HG03097 (cell line): ENCODE data around the gene HECTD4.
"Not testable (repeated sequence)": the region's sequence is repeated elsewhere in the genome, so short reads cannot be mapped to it uniquely, and the experiment has no call there.

ENCODE experiments used
- ATAC-seq: cut with Tn5 transposase; IDR thresholded peaks from one replicate; pipeline ENCODE4 v1.9.1; 2021; ENCODE audit not compliant: unreplicated experiment, low FRiP score

The HECTD4 gene

DNA sequence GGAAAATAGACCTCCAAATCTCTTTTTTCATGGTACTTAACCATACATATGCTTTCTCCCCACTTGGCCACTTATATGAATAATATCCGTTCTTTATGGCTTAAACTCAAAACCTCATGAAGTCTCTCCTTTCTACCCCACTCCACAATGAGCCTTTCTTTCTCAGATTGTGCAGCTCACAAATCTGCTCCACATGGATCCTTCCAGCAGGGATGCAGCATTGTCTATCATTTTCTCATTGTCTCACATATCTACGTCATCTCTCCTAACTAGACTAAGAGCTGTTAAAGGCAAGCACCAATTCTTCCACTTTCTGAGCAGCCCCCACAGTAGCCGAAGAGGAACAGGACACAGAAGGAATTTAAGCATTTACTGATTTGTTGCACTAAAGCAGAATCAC, 106.4 kb downstream of the HECTD4 start:
- no peak for ATAC-seq

DNA sequence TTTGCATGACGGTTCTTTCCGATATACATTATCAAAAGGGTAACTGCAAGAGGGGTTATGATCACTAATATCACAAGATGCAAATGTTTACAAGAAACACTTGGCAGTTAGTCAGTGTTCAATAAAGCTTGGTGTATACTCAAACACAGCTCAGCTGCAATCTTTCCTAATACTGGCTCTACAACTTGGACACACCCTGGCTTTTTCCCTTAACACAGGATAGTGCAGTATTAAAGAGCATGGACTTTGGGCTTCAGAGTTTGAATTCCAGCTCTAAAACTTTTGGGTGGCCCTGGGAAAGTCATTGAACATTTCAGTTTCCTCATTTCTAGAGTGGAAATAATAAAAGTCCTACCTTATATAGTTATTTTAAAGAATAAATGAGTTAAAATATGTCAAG, 107.0 kb downstream of the HECTD4 start:
- no peak for ATAC-seq

DNA sequence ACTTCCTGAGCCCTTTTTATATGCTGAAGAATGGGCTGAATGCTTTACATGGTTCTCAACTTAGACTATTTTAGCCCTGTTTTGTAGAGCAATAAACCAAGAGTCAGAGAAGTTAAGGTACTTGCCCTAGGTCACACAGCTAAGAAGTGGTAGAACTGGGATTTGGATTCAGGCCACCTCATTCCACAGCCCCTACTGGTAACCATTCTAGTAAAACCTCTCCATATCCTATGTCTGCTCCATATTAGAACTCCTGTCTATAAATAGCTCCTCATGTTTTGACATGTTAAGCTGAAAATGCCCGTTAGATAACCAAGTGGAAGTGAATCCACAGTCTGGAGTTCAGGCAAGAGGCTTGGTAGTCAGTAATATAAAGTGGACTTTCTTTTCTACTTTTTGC, 111.6 kb downstream of the HECTD4 start:
- ATAC-seq: no peak

DNA sequence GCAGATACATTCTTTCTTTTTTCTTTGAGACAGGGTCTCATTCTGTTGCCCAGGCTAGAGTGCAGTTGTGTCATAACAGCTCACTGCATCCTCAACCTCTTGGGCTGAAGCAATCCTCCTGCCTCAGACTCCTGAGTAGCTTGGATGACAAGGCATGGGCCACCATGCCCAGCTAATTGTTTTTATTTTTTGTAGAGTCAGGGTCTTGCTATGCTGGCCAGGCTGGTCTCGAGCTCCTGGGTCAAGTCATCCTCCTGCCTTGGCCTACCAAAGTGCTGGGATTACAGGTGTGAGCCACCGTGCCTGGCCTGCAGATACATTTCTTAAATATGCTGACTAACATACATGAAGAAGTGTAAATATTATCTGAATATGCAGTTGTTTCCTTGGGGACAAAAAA, 115.8 kb downstream of the HECTD4 start:
- ATAC-seq: no peak

DNA sequence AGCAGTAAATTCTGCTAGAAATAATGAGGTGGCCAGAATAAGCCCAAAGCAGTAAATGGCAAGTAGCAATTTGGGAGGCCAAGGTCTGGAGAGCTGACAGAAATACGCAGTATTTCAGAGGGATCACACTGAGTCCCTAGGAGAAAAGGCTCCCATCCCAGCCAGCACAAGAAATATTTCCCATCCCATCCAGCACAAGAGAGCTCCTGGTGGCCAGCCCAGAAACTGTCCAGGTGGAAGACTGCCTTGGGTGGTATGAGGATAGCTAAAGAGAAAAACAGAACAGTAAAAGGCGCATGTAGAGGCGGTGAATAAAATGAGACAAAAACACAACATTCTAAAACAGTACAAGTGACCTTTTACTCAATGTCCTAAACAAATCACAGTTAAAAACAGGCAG, 120.7 kb downstream of the HECTD4 start:
- ATAC-seq: no peak

DNA sequence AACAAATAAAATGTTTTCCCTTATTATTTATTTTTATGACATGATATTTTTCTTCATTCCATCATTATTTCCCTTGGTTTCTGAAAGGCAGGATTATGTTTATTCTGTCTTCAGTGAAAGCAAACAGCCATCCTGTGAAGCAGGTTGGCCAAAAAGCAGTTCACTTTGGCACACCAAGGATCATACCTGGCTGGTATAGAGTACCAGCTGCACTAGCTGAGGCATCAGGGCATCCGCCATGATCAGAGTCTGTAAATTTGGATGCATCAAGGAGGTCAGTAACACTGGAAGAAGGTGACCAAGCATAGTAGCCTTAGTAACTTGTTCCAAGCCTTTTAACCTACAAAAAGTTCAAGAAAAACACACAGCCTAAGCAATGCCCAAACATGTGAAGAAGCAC, 123.3 kb downstream of the HECTD4 start:
- ATAC-seq: no peak

DNA sequence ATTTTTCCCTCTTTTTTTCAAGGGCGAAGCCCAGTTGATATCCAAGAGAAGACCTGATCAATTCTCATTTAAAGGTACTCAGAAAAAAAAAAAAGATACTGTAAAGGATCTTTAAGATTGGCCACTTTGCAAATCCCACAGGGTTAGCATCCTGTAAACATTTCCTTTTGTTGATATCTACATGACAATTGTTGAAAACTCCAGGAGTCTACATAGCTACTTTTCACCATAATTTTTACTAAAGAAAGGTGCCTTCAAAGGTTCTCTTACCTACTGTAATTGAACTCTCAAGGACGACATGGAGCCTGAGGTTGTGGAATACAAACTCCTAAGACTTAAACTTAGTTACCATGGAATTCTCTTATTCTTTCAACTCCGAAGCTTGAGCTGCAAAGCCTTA, 125.5 kb downstream of the HECTD4 start:
- ATAC-seq: no peak

DNA sequence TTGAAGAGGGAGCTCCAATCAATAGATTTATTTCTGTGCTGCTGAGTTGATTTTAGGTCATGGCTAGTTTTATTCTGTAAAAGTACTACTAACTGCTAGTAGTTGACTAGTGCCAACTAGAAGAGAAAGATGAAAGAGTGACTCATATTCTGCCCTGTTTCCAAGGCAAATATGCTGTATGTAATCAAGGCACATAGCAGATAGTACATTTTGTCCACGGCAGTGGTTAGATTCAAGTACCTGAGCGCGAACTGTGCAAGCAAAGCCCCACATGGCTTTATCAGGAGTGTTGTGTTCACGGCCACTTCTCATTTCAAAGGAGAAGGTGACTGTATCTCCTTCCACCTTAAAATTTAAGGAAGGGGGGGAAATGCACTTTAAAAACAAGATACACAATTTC, 130.0 kb downstream of the HECTD4 start:
- no peak for ATAC-seq

DNA sequence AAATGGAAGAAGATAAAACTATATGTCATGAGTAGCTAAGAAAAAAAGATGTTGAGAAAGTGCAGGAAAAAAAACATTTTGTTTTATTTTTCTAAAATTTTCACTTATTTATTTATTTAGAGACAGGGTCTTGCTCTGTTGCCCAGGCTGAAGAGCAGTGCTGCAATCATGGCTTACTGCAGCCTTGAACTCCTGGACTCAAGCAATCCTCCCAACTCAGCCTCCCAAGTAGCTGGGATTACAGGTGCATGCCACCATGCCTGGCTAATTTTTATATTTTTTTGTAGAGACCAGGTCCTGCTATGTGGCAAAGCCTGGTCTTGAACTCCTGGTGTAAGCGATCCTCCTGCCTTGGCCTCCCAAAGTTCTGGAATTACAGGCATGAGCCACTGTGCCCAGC, 137.3 kb downstream of the HECTD4 start:
- not testable (repeated sequence) for ATAC-seq

DNA sequence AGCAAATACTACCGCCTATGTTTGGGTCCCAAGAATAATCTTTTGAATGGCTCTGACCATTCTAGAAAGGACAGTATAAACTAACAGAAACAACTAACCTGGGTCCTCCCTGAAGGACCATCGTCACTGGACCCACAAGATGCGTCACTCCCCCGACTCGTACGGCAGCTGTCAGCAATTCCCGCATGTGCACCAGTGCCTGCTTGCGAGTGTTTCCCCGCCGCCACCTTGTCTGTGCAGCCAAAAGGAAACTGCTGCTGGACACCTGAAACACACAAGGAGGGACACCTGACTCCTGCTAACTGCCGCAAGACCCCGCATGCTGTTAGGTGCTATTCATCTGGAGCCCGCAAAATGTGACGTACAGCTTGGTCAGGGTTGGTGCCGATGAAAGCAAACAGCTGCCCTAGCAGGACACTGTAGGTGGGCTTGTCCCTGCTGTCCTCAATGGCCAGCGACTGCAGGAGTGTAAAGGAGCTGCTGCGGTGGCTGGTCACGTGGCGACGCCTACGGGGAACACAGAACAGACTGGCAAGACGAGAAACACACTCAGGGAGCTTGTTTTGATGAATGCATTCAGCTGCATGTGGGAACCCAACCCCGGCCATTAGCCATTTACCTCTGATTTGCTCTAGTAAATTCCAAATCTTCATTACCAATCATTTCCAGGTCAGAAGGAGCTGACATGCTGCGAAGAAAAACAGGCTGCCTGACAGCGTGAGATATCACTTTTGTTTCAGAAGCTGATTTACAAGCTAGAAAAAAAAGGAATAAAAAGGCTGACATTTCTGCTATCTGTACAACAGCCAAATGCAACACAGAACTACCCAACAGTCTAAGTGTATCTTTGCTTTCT, 138.7 kb downstream of the HECTD4 start:
- ATAC-seq: no peak

DNA sequence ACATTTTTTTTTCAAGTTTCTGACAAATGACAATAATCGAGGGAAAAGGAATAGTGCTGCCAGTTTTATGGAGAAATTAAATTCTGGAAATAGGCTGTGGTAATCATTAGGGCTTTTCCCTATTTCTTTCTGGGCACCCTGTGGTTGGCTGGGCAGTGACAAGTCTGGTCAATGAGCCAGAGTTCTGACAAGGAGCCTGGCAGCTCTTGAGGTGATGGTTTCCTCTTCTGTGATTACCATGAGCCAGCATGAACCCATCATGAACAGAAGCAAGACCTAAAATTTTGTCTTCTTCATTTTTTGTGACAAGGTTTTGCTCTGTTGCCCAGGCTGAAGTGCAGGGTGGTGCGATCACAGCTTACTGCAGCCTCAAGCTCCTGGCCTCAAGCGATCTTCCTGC, 141.1 kb downstream of the HECTD4 start:
- no peak for ATAC-seq

DNA sequence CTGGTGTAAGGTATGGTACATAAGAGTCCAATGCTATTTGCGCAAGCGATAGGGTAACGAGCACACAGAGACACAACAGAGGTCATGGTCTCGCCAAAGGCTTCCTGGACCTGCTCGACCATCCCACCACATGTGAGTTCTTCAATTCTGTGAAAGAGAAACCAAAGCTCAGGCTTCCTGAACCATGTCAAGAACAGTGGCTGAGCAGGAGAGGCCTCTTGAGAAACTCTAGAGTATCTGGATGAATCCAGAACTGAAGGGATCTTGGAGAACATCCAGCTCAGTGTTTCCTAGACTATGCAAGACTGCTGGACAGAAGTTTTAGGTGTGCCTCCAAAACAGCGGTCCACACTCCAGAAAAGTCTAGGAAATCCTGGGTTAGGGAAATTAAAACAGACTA, 142.3 kb downstream of the HECTD4 start:
- ATAC-seq: no peak

DNA sequence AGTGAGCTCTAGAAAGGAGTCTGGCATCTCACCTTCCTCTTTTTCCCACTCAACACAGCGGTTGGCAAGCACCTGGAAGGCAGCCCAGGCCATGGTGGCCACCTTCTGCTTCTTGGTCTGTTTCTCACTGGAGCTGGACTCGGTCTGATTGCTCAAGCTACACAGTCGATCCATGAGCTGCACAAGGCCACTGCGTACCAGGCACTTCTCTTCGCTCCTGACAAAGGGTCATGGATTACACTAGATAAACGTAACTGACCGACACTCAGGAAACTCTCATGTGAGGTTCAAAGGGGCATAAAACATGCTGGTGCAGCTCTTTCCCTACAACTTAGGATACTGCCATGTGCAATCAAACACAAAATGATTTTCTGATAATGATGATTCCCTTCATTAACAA, 143.2 kb downstream of the HECTD4 start:
- no peak for ATAC-seq

DNA sequence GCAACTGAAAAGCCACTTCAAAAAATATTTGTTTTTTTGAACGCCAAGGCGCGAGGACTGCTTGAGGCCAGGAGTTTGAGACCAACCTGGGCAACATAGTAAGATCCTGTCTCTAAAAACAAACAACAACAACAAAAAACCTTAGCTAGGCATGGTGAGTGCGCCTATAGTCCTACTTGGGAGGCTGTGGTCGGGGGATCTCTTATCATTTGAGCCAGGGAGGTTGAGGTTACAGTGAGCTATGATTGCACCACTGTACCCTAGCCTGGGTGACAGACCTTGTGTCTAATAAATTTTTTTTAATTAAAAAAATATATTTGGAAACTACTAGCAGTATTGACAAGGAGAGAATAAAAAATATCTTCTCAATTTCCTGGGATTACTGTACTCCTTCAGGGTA, 143.8 kb downstream of the HECTD4 start:
- no peak for ATAC-seq

DNA sequence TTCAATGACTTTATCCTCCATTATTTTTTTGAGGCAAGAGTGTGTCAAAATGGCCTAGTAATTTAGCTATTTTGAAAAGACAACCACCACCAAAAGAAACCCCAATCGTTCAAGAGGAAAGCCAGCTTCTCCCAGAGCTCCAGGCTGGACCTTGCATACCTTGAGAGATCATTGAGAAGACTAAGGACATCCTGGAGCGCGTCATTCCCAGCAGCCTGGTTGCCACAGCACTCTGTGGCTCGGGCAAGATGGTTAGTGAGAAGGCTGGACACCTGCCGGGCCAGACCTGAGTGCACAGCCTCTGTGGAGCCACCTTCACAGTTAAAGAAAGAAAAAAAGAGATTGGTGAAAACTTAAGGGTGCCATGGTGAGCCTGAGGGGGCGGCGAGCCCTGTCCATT, 145.4 kb downstream of the HECTD4 start:
- no peak for ATAC-seq

DNA sequence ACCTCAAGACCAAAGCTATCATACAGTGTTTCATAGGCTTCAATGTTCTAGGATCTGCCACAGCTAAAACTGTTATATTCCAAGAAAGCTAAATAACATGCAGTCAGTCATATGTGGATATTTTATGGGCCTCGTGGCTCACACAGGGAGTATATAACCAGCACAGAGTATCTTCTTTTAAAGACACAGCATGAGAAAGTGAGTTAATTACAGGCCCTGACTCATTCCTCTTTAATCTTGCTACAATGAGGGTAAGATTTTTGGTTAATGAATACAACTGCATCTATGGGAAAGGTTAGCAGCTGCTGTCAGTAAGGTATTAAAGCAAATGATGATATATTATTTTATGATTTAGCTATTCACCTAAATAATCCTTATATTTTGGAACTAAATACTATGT, 145.8 kb downstream of the HECTD4 start:
- ATAC-seq: no peak

DNA sequence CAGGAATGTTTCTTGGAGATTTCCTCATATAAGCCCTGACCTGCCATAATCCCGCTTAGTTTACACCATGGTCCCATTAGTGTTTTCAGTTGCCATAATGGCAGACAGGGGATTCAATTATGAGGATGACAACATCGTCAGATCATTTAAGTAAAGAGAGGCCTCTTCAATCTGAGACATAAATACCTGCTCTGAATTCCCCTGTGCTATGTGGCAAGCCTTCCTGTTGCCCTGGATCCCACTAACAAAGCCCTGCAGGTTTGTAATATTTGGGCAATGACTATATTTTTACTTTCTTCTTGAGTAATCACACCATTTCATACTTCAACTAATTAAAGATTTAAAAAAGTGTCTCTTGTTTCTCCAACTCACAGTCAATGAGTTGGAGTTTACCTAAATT, 147.9 kb downstream of the HECTD4 start:
- no peak for ATAC-seq

DNA sequence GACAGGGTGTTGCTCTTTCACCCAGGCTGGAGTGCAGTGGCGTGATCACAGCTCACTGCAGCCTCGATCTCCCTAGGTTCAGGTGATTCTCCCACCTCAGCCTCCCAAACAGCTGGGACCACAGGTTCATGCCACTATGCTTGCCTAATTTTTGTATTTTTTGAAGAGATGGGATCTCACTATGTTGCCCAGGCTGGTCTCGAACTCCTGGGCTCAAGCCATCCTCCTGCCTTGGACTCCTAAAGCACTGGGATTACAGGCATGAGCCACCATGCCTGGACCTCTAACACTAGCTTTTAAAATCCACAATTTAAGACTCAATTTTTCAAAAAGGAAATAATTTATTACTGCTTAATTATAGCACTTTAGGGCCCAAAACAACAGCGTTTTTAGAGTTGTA, 149.0 kb downstream of the HECTD4 start:
- no peak for ATAC-seq

DNA sequence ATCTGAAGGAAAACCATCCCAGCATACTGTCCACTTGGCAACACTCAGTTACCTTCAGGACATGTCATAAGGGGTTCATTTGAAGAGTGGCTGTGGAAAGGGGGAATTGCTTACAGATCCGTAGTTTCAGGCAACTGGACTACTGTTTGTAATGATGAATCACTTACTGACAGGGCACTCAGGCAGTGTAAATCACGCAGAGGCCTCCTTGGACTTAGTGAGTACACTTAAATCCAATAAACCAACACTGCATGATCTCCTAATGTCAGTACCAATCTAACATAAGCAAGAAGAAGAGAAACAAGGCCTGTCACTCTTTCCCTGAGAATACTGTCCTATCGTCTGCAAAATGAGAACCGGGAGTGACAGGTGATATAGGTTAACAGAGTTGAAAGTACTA, 152.1 kb downstream of the HECTD4 start:
- no peak for ATAC-seq

DNA sequence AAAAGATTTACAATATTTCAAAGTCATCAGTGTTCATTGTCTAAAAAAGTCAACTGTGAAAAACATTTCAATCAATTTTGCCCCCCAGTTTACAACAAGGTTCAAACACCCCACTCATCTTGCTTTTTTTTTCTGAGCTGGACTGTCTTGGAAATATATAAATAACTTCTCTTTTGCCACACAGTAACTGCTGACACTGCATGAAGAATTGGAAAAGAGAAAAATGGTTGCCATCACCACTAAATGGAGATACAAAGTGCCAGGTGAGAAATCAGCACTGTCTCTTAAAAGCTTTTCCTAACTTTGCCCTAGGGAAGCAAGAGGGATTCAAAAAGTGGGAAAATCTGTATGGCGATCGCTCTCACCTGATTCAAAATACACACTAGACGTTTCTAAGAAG, 155.5 kb downstream of the HECTD4 start:
- no peak for ATAC-seq

DNA sequence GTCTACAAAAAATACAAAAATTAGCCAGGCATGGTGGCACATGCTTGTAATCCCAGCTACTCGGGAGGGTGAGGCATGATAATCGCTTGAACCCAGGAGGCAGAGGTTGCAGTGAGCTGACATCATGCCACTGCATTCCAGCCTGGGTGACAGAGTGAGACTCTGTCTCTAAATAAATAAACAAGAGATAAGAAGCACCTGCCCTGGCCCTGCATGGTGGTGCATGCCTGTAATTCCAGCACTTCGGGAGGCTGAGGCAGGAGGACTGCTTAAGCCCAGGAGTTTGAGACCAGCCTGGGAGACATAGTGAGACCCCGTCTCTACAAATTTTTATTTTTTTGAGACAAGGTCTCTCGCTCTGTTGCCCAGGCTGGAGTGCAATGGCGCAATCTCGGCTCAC, 161.6 kb downstream of the HECTD4 start:
- ATAC-seq: not testable (repeated sequence)

DNA sequence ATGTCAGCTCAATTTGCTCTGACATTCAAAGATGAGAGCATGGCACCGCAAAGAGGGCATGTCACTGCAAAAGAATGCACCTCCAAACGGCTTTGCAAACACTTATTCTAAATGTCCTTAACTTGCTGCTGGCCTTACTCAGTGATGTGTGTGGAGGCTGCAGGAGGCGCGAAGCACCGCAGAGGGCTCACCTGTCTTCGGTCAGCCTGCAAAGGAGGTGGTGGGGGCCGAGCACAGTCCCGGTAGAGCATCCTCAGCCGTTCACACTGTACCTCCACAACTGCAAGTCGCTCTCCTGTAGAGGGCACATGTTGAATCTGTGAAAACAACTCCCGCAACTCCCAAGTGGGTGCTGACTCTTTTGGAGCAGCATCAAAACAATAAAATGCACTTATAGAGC, 163.0 kb downstream of the HECTD4 start:
- ATAC-seq: no peak

DNA sequence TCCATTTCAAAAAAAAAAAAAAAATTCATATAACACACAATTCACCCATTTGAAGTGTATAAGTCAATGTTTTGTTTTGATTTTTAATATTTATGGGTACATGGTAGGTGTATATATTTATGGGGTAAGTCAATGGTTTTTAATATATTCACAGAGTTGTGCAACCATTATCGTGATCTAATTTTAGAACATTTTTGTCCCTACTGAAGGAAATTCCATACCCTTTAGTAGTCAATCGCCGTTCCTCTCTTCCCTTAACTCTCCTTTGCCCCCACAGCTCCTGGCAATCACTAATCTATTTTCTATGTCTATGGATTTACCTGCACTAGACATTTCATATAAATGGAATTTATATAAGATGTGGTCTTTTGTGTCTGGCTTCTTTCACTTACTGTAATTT, 164.1 kb downstream of the HECTD4 start:
- ATAC-seq: no peak
